Naive thymus-derived CD4-positive, alpha-beta T cell (primary cell): ENCODE results near the gene PDIA5. TPM values are rescaled to one million over a fixed set of nuclear protein-coding genes. Genes with fewer than 3 reads are reported as not detected.

Experiments used
- ATAC-seq: fragments of 150-1000 bp; cut with Tn5 transposase; 2 replicates; pipeline ENCODE4 v1.10.0; 2021; ENCODE audit warnings: mild to moderate bottlenecking, moderate library complexity
- CTCF ChIA-PET: fragments of 350-600 bp; sonication (Branson Sonifier 250); formaldehyde crosslinking; loops from one replicate; lab custom pipeline; 2021; ENCODE audit warnings: antibody characterized with exemption; lab: Charles Lee
- POLR2A ChIA-PET: fragments of 350-600 bp; sonication (Branson Sonifier 250); formaldehyde crosslinking; loops from one replicate; lab custom pipeline; 2021; ENCODE audit warnings: antibody characterized with exemption, inconsistent platforms; lab: Charles Lee
- DNase-seq, 9 donors: peaks; one replicate each; pipeline versions ENCODE4 v3.0.0 to v3.0.0-alpha.2; 2020 to 2022; ENCODE audit warnings: mixed read lengths in 1 of 9
- H3K27ac ChIP-seq: one replicate; pipeline ENCODE4 v1.7.0; 2013; ENCODE audit warnings: mild to moderate bottlenecking, low read depth, low read length, moderate library complexity
- H3K27me3 ChIP-seq, 2 donors: one replicate each; pipeline ENCODE4 v1.7.0; 2013; ENCODE audit warnings: low read length in 2 of 2, mild to moderate bottlenecking in 2 of 2, moderate library complexity in 2 of 2; ENCODE audit not compliant: control insufficient read depth in 2 of 2, insufficient read depth in 2 of 2
- H3K36me3 ChIP-seq, 3 experiments: 1 replicate in 2 of 3; 2 replicates in 1 of 3; pipeline ENCODE4 v1.7.0; 2013; ENCODE audit warnings: low read length in 3 of 3, mild to moderate bottlenecking in 3 of 3, moderate library complexity in 1 of 3; ENCODE audit not compliant: insufficient read depth in 3 of 3, control insufficient read depth in 2 of 3
- H3K4me1 ChIP-seq, 2 donors: one replicate each; pipeline ENCODE4 v1.7.0; 2013; ENCODE audit warnings: low read length in 2 of 2, mild to moderate bottlenecking in 2 of 2, moderate library complexity in 1 of 2; ENCODE audit not compliant: control insufficient read depth in 2 of 2, insufficient read depth in 2 of 2
- H3K4me3 ChIP-seq: 2 replicates; pipeline ENCODE4 v1.7.0; 2013; ENCODE audit warnings: mild to moderate bottlenecking, low read length
- H3K9me3 ChIP-seq, 3 experiments: 1 replicate in 2 of 3; 2 replicates in 1 of 3; pipeline ENCODE4 v1.7.0; 2013; ENCODE audit warnings: low read length in 3 of 3; ENCODE audit not compliant: control insufficient read depth in 2 of 3
- H3K27ac Mint-ChIP-seq, 9 donors: one replicate each; pipeline ENCODE4 v1.8.0; 2020 to 2022; ENCODE audit warnings: mixed read lengths in 9 of 9, mild to moderate bottlenecking in 8 of 9, moderate library complexity in 5 of 9, inconsistent platforms in 2 of 9
- H3K27me3 Mint-ChIP-seq, 5 donors: one replicate each; pipeline ENCODE4 v1.8.0; 2021 to 2022; ENCODE audit warnings: mixed read lengths in 5 of 5, mild to moderate bottlenecking in 1 of 5
- H3K36me3 Mint-ChIP-seq, 5 donors: one replicate each; pipeline ENCODE4 v1.8.0; 2020 to 2022; ENCODE audit warnings: mixed read lengths in 5 of 5, mild to moderate bottlenecking in 3 of 5, inconsistent platforms in 1 of 5
- H3K4me1 Mint-ChIP-seq, 7 donors: one replicate each; pipeline ENCODE4 v1.8.0; 2020 to 2022; ENCODE audit warnings: mixed read lengths in 7 of 7, mild to moderate bottlenecking in 3 of 7, inconsistent platforms in 1 of 7
- H3K4me3 Mint-ChIP-seq, 10 donors: one replicate each; pipeline ENCODE4 v1.8.0; 2020 to 2022; ENCODE audit warnings: mild to moderate bottlenecking in 10 of 10, mixed read lengths in 10 of 10, moderate library complexity in 6 of 10, inconsistent platforms in 2 of 10
- H3K9me3 Mint-ChIP-seq, 11 donors: one replicate each; pipeline ENCODE4 v1.8.0; 2020 to 2022; ENCODE audit warnings: mixed read lengths in 11 of 11, mild to moderate bottlenecking in 4 of 11, inconsistent platforms in 1 of 11, moderate library complexity in 1 of 11
- intact Hi-C, 2 donors: fragments of 100-400 bp; cut with micrococcal nuclease; formaldehyde crosslinking; loops; one replicate each; pipeline ENCODE4 v1.15.1; 2023
- polyA plus RNA-seq, 2 donors: library from polyadenylated mRNA; unstranded; fragments of 300-500 nt; fragmentation: Illumina TruSeq; gene quantifications; one replicate each; pipeline ENCODE4 v1.2.3, GENCODE V29; 2021
- total RNA-seq, 6 experiments: library from RNA in 5 of 6; stranded (reverse) in 5 of 6; gene quantifications; 1 replicate in 5 of 6; 2 replicates in 1 of 6; pipeline ENCODE4 v1.2.3 and lab custom pipeline; 2021 to 2026

PDIA5 gene
- total and polyA plus RNA-seq, 7 experiments from 2014 or later = 3.4 to 21.7 (median 5.6) TPM

DNA sequence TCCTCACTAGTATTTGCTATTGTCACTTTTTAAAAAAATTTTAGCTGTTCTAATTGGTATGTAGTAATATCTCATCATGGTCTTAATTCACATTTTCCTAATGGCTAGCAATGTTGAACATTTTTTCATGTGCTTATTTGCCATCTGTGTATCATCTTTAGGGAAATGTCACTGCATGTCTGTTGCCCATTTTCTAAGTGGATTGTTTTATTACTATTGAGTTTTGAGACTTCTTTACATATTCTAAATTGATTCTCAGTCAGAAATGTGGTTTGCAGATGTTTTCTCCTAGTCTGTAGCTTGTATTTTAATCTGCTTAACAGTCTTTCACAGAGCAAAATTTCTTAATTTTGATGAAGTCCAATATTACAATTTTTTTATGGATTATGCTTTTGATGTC, 101.3 kb downstream of the PDIA5 start:
- intact Hi-C loops = no loop called here
- peaks cover 0 to 10% (median 0%) of the 10 kb centered on the region in 3 experiments for H3K36me3 ChIP-seq

DNA sequence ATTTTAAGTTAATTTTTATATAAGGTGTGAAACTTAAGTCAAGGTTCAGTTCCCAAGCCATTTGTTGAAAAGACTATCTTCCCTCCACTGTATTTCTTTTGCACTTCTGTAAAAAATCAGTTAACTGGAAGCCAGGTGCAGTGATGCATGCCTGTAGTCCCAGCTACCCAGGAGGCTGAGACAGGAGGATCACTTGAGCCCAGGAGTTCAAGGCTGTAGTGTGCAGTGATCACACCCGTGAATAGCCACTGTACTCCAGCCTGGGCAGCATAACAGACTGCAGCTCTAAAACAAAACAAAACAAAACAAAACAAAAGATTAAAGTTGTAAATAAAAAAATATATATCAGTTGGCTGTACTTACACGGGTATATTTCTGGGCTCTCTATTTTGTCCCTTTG, 101.8 kb downstream of the PDIA5 start:
- DNase-seq (no peak), ATAC-seq (no peak)
- peaks cover 0 to 14% (median 4%) of the 10 kb centered on the region in 11 donors for H3K9me3 Mint-ChIP-seq
- no peak overlapping the region for H3K4me3 Mint-ChIP-seq
- no peaks in the 10 kb centered on the region for H3K27me3 Mint-ChIP-seq
- Histone ChIP-seq H3K27me3 (no peaks in the 10 kb centered on the region), H3K4me1 (no peaks in the 10 kb centered on the region), H3K27ac (no peak overlapping the region), H3K9me3 (no peaks in the 10 kb centered on the region), H3K4me3 (no peak overlapping the region), H3K36me3 (peaks cover 0 to 6% (median 0%) of the 10 kb centered on the region in 3 experiments)
- ChIA-PET CTCF (no interaction called here), POLR2A (no interaction called here)
- intact Hi-C loops = no loop called here
- H3K36me3 Mint-ChIP-seq = peaks cover 16 to 48% (median 36%) of the 10 kb centered on the region in 5 donors
- H3K27ac Mint-ChIP-seq = no peak overlapping the region
- H3K4me1 Mint-ChIP-seq = peaks cover 0 to 2% (median 0%) of the 10 kb centered on the region in 7 donors

More for the DNA sequence above, 101.3 kb downstream of the PDIA5 start:
- no peak overlapping the region for H3K27ac ChIP-seq
- ChIA-PET POLR2A (no interaction called here), CTCF (no interaction called here)
- no peaks in the 10 kb centered on the region for H3K9me3 ChIP-seq
- no peaks in the 10 kb centered on the region for H3K27me3 ChIP-seq
- peaks cover 16 to 49% (median 41%) of the 10 kb centered on the region in 5 donors for H3K36me3 Mint-ChIP-seq
- H3K27me3 Mint-ChIP-seq = no peaks in the 10 kb centered on the region
- peaks cover 0 to 2% (median 0%) of the 10 kb centered on the region in 7 donors for H3K4me1 Mint-ChIP-seq
- no peak for DNase-seq
- no peak overlapping the region for H3K4me3 Mint-ChIP-seq
- no peaks in the 10 kb centered on the region for H3K4me1 ChIP-seq
- no peak overlapping the region for H3K27ac Mint-ChIP-seq
- no peak overlapping the region for H3K4me3 ChIP-seq
- peaks cover 0 to 14% (median 4%) of the 10 kb centered on the region in 11 donors for H3K9me3 Mint-ChIP-seq
- no peak for ATAC-seq

DNA sequence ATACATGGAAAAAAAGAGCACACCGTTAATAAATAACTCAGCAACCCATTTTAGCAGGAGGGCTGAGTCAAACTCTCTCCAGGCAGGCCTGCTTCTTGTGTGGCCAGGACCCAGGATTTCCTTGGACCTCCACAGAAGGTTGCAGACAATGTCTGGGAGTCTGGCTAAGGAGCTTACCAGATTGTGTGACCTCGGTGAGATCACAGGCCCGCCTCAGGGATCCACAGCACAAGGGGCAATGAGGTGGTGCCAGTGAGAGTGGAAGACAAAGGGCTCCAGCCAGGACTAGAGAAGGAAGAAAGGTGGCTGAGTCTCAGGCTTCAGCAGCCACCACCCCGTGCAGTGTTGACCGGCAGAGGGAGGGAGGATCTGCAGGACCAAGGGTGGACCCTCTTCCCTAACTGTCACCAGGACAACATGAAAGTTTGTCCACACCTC, 102.7 kb downstream of the PDIA5 start:
- H3K9me3 ChIP-seq = no peaks in the 10 kb centered on the region
- H3K4me1 ChIP-seq = no peaks in the 10 kb centered on the region
- no peak for ATAC-seq
- Mint-ChIP-seq H3K4me1 (peaks cover 0 to 2% (median 0%) of the 10 kb centered on the region in 7 donors), H3K27ac (no peak overlapping the region), H3K36me3 (peaks cover 10 to 39% (median 27%) of the 10 kb centered on the region in 5 donors), H3K4me3 (no peak overlapping the region), H3K27me3 (no peaks in the 10 kb centered on the region), H3K9me3 (peaks cover 0 to 14% (median 4%) of the 10 kb centered on the region in 11 donors)
- no peak overlapping the region for H3K4me3 ChIP-seq
- POLR2A ChIA-PET = no interaction called here
- CTCF ChIA-PET = no interaction called here
- peaks cover 0 to under 1% (median 0%) of the 10 kb centered on the region in 3 experiments for H3K36me3 ChIP-seq
- H3K27me3 ChIP-seq = no peaks in the 10 kb centered on the region
- intact Hi-C loops = no loop called here
- H3K27ac ChIP-seq = no peak overlapping the region
- no peak for DNase-seq

DNA sequence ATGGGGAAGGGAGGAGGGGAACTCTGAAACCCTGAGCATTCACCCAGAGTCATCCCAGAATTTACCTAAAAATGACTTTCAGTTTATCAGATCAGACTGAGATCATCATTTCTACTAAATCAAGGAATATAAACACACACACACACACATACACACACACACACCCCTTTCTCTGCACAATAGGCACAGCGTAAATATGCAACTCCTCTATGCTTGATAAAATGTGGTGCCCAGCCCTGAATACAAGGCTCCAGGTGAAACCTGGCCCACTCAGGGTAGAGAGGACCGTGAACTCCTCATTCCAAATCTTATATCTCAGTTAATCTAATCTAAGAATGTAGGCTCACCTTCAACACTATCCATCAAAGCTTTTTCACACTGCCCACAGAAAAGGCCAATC, 103.1 kb downstream of the PDIA5 start:
- ChIA-PET CTCF (no interaction called here), POLR2A (no interaction called here)
- Histone ChIP-seq H3K4me1 (no peaks in the 10 kb centered on the region), H3K36me3 (no peaks in the 10 kb centered on the region), H3K27me3 (no peaks in the 10 kb centered on the region), H3K27ac (no peak overlapping the region), H3K4me3 (no peak overlapping the region), H3K9me3 (no peaks in the 10 kb centered on the region)
- no peak for DNase-seq
- Mint-ChIP-seq H3K9me3 (peaks cover 0 to 11% (median 2%) of the 10 kb centered on the region in 11 donors), H3K36me3 (peaks cover 7 to 35% (median 23%) of the 10 kb centered on the region in 5 donors), H3K4me1 (peaks cover 0 to 2% (median 0%) of the 10 kb centered on the region in 7 donors), H3K4me3 (no peak overlapping the region), H3K27ac (no peak overlapping the region), H3K27me3 (no peaks in the 10 kb centered on the region)
- intact Hi-C loops = no loop called here
- ATAC-seq = no peak

DNA sequence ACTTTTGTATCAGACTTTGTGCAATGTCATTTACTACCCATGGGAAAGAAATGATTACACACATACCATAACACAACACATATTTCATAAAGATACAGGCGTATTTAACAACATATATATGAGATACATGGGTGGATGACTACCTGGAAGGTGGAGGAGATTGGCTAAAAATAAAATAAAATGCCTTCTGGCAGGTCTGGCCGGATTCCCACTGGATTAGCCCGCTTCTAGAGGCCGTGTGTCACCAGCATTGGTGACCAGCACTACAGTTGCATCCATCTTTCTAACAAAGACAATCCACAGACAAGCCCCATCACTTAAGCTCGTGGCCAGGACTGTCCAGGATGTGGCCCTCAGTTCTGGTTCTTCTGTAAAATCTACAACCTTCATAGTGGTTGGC, 114.0 kb downstream of the PDIA5 start:
- ATAC-seq = no peak
- Histone ChIP-seq H3K27me3 (no peaks in the 10 kb centered on the region), H3K36me3 (no peaks in the 10 kb centered on the region), H3K4me1 (no peaks in the 10 kb centered on the region), H3K9me3 (no peaks in the 10 kb centered on the region), H3K27ac (no peak overlapping the region), H3K4me3 (no peak overlapping the region)
- Mint-ChIP-seq H3K4me3 (no peak overlapping the region), H3K4me1 (no peaks in the 10 kb centered on the region), H3K27me3 (peaks cover 0 to 4% (median 0%) of the 10 kb centered on the region in 5 donors), H3K36me3 (peaks cover 8 to 18% (median 10%) of the 10 kb centered on the region in 5 donors), H3K9me3 (peaks cover 0 to 29% (median 10%) of the 10 kb centered on the region in 11 donors), H3K27ac (no peak overlapping the region)
- CTCF ChIA-PET = no interaction called here
- DNase-seq = no peak
- POLR2A ChIA-PET = no interaction called here
- intact Hi-C loops = no loop called here

DNA sequence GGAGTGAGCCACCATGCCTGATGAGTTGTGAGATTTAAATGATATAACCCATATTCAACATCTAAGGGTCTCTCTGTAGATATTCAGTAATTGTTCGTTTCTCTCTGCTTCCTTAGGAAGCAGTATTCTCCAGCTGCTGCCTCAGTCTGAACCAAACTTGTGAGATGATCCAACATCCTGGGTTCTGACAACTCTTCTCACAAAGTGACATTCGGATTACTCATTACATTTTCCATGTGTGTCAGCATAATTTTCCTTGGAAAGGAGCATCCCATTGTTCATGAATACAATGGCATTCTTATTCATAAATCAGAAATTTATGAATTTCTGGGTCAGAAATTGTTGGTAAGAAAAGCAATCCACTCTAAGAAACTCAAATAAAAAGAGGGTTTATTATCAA, 119.9 kb downstream of the PDIA5 start:
- CTCF ChIA-PET = no interaction called here
- H3K27me3 ChIP-seq = no peaks in the 10 kb centered on the region
- H3K4me1 ChIP-seq = no peaks in the 10 kb centered on the region
- peaks cover 0 to 22% (median 6%) of the 10 kb centered on the region in 11 donors for H3K9me3 Mint-ChIP-seq
- no peaks in the 10 kb centered on the region for H3K36me3 ChIP-seq
- no peak overlapping the region for H3K4me3 ChIP-seq
- DNase-seq (no peak), ATAC-seq (no peak)
- H3K36me3 Mint-ChIP-seq = peaks cover 0 to 10% (median 5%) of the 10 kb centered on the region in 5 donors
- H3K27me3 Mint-ChIP-seq = peaks cover 0 to 12% (median 0%) of the 10 kb centered on the region in 5 donors
- intact Hi-C loops = no loop called here
- peaks cover 0 to 2% (median 0%) of the 10 kb centered on the region in 7 donors for H3K4me1 Mint-ChIP-seq
- POLR2A ChIA-PET = no interaction called here
- no peak overlapping the region for H3K27ac ChIP-seq
- no peak overlapping the region for H3K4me3 Mint-ChIP-seq
- H3K27ac Mint-ChIP-seq = no peak overlapping the region
- H3K9me3 ChIP-seq = no peaks in the 10 kb centered on the region

DNA sequence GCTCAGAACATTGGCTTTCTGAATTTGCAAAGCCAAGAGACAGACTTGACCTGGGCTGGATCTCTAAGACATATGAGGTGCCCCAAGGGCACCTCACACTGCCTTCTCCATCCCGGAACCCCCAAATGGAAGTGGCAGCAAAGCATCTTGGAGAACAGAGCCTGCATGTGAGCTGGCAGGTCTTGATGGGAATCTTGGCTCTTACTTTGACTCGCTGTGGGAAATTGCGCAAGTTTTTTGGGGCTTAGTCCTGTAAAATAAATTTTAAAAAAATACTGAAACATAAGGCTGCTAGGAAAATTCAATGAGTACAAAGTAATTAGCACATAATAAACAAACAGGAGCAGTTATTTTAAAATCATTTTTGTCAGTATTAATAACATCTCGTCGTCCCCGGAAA, 121.2 kb downstream of the PDIA5 start:
- ATAC-seq = no peak
- peaks cover 0 to 8% (median 2%) of the 10 kb centered on the region in 11 donors for H3K9me3 Mint-ChIP-seq
- Histone ChIP-seq H3K4me1 (no peaks in the 10 kb centered on the region), H3K27ac (no peak overlapping the region), H3K4me3 (no peak overlapping the region), H3K9me3 (no peaks in the 10 kb centered on the region), H3K36me3 (no peaks in the 10 kb centered on the region), H3K27me3 (no peaks in the 10 kb centered on the region)
- H3K4me1 Mint-ChIP-seq = peaks cover 0 to 2% (median 0%) of the 10 kb centered on the region in 7 donors
- intact Hi-C loops = no loop called here
- DNase-seq = no peak
- POLR2A ChIA-PET = no interaction called here
- peaks cover 0 to 4% (median 0%) of the 10 kb centered on the region in 5 donors for H3K36me3 Mint-ChIP-seq
- H3K4me3 Mint-ChIP-seq = no peak overlapping the region
- CTCF ChIA-PET = no interaction called here
- H3K27ac Mint-ChIP-seq = no peak overlapping the region
- peaks cover 0 to 12% (median 0%) of the 10 kb centered on the region in 5 donors for H3K27me3 Mint-ChIP-seq
